Measurements from ENCODE around the gene VGF.

VGF gene

GRCh38 chr7:101180130-101180755 lies 14.9 kb upstream of the VGF start, which contains the start of gene NAT16:
TSS of gene NAT16 (minus strand) at chr7:101180293. CDS start at chr7:101174807, 5,486 bp downstream.
- DNase-seq, result no peak

GRCh38 chr7:101179713-101180112 lies 14.3 kb upstream of the VGF start:
- no peak for DNase-seq

GRCh38 chr7:101179117-101179516 lies 13.7 kb upstream of the VGF start:
- peak in 1 of 2 experiments; percentile 17 for DNase-seq

- no peak for DNase-seq
Measured at GRCh38 chr7:101177644-101178043, 12.3 kb upstream of the VGF start.

- no peak for DNase-seq
Measured at GRCh38 chr7:101175664-101176063, 10.3 kb upstream of the VGF start.

- DNase-seq, result no peak
Measured at GRCh38 chr7:101174322-101174854, 9.0 kb upstream of the VGF start.

- DNase-seq, result no peak
Measured at GRCh38 chr7:101173752-101174244, 8.4 kb upstream of the VGF start.

GRCh38 chr7:101172854-101173751 lies 7.7 kb upstream of the VGF start:
- DNase-seq, result peak in 1 of 2 experiments; percentile 26

- DNase-seq, result no peak
Measured at GRCh38 chr7:101172005-101172853, 6.9 kb upstream of the VGF start.

GRCh38 chr7:101171442-101171837 lies 6.1 kb upstream of the VGF start:
- DNase-seq, result peak in 1 of 2 experiments; percentile 12

GRCh38 chr7:101170617-101171441 lies 5.5 kb upstream of the VGF start:
- no peak for DNase-seq

GRCh38 chr7:101169838-101170551 lies 4.6 kb upstream of the VGF start:
- peak in 1 of 2 experiments; percentile 59 for DNase-seq

GRCh38 chr7:101169110-101169837 lies 3.9 kb upstream of the VGF start:
- DNase-seq, result no peak

GRCh38 chr7:101168412-101169049 lies 3.2 kb upstream of the VGF start:
- DNase-seq, result no peak

GRCh38 chr7:101167645-101168411 lies 2.5 kb upstream of the VGF start:
- no peak for DNase-seq

GRCh38 chr7:101166909-101167644 lies 1.7 kb upstream of the VGF start:
- peak; percentile 88 to 93 for DNase-seq

- no peak for DNase-seq
Measured at GRCh38 chr7:101166648-101166908, 1.2 kb upstream of the VGF start.

- peak in 1 of 2 experiments; percentile 50 for DNase-seq
Measured at GRCh38 chr7:101165958-101166647, 734 bp upstream of the VGF start.
